Kidney glomerular epithelial cell (primary cell): ENCODE measurements around the gene ADIPOR1.

Experiments
- DNase-seq: peaks from one replicate; lab custom pipeline; 2025; lab: John Stamatoyannopoulos, UW

ADIPOR1 gene

DNA sequence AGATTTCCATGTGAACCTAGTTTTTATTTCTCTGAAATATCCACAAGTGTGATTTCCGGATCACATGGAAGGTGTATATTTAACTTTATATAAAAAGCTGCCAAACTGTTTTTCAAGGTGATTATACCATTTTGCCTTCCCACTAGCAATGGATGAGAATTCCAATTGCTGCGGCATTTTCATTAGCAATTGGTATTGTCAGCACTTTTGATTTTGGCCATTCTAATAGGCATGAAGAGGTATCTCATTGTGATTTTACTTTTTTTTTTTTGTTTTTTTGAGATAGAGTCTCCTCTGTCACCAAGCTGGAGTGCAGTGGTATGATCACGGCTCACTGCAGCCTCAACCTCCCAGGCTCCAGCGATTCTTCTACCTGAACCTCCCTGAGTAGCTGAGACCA lies 13.9 kb upstream of the ADIPOR1 start:
- no peak for DNase-seq

DNA sequence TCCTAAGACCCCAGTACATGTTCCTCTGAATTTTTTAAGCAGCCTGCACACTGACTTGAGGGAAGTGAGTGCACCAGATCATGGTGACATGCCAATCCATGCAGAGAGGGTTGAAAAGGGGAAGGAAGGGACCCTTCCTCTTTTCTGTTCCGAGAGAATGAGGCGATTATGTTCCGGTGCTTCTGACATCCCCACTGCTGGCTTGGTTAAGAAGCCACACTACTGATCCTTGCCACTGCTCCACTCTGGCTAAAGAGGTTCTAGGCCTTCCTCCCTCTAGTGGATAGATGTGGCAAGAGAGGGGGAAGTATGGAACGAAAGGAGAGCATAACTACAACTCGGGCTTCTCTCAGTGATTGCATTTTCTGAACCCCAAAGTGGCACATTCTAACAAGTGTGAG lies 10.8 kb upstream of the ADIPOR1 start:
- peak; percentile 58 for DNase-seq

DNA sequence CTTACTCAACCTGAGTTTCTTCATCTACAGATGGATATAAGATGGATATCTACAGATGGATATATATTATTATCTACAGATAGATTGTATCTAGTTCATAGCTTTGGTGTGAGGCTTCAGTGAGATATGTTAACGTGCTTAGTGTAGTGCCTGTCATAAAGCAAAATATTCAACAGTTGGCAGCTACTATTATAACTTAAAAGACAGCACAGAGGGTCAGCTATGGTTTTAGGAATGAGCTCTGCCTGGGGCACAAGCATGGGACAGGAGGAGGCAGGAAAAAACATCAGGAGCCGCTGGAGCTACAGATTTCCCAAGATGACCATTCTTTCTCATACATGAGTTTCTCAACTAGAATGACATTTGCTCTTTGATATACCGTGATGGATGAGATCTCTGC lies 10.2 kb upstream of the ADIPOR1 start:
- DNase-seq = no peak

DNA sequence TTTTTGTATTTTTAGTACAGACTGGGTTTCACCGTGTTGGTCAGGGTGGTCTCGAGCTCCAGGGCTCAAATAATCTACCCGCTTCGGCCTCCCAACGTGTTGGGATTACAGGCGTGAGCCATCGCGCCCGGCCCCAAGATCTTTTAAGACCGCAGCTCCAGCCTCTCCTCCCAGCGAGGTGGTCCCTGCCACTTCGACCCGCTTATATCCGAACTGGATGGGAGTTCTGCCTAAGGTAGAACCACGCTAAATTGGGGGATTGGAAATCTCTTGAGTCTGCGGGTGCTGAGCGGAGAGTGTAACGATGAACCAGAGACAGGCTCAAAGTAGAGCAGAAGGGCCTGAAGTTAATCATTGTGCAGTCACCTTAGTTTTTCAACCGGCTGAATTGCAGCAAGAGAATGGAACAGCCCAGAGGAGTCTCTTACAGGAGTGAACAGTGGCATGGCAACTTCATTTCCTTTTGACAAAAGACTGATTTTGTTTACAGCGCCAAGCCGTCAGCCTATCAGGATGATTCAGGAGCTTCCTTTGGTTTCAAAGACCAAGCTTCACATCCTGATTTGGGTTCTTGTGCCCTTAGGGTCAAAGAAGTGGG lies 9.7 kb upstream of the ADIPOR1 start:
- DNase-seq = no peak

DNA sequence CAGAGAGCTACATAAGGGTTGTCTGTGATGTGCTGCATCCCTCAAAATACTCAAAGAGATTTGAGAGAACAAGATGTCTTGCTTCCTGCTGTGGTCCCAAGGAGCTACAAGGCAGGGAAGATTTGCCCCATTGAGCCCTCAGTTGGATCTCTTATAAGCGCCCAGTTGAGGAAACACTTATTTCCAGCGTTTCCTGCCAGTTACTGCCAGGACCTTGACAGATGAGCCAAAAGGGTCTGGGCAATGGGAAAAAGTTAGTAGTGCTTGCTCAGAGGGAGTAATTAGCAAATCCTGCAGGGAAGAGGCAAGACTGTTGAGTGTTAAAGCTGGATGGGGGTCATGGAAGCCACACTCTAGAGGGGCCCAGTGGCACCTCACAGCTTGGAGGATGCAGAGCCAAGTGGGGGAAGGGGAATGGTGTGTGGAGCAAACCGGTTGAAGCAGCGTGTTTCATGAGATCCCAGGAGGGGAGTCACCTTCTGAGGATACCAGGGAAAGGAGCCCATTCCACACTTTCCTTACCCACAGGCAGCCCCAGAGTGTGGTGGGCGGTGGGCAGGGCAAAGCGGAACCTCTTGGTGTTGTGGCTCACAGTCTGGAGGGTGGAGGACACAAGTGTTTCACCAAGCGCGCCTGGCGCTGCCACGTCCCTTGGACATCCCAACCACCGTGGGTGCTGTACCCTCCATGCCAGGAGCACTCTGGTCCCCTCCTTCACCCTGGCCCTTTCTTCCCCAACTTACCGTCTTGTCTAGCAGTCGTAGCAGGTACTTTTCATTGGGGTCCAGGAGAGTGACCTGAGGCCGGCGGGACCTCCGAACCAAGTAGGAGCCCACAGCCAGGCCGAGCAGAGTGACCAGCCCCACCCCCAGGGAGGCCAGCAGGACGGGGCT lies 8.1 kb upstream of the ADIPOR1 start:
- DNase-seq = no peak

DNA sequence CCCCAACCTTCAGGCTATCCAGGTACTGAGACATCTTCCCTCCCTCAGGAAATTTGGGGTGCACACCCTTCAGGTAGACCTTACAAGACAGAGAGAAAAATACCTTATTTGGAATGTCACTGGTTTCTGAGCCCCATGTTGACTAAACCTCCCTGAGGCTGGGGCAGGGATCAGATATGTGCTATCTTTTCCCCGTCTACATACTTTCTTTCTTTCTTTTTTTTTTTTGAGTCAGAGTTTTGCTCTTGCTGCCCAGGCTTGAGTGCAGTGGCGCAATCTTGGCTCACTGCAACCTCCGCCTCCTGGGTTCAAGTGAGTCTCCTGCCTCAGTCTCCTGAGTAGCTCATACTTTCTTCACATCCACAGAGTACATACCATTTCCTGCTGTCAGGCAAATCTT lies 7.3 kb upstream of the ADIPOR1 start:
- DNase-seq = no peak

DNA sequence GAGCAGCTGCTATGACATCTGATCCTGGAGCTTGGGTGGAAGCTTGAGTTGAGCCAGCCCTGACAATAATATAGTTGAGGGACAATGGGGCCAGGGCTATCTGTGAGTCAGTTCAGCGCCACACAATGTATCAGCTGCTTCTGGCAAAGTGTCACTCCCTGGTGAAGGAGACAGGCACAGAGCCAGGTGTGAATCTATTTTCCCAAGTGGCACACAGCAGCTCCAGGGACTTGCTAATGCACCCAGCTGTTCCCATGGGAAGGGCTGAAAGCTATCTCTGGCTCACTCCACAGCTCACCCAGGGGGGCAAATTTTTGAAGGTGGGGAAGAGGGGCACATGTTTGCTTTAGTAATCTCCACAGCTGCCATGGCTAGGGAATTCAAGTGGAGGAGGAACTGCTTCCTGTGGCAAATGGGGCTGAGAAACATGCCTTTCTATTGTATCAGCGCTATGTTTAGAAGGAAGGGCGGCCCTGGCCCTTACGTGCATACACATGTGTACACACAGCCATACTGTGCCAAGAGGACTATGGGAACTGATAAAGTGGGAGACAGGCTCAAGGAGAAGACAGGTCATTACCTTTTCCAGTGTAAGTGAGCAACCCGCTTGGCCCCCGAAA lies 6.8 kb upstream of the ADIPOR1 start:
- DNase-seq = no peak

DNA sequence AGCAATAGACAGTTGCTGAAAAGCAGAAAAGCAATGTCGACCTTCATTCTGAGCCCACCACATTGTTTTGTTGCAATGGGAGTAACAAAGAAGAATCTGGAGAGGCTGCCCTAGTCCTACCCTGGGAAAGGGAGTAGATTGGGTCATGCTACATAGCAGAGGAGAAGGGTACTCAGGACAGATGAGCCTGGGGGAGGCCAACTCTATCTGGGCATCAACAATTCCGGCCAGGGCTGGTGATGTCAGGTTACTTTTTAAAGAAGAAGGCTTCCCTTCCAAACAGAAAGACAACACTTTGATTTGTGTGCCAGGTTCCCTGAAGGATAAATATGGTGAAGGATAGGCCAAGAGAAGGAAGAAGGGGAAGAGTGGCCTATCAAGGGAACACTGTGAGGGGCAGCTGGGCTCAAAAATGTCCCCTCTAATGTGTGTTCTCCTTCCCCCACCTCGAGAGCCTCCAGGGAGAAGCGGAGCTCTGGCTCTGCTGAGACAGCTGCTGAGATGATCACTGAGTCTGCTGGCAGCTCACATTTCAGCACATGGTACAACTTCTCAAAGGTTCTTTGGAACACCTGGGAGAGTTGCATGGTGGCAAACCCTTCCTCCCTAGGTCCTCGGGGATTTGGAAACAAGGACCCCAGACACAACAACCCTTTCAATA lies 3.2 kb upstream of the ADIPOR1 start:
- DNase-seq = no peak

DNA sequence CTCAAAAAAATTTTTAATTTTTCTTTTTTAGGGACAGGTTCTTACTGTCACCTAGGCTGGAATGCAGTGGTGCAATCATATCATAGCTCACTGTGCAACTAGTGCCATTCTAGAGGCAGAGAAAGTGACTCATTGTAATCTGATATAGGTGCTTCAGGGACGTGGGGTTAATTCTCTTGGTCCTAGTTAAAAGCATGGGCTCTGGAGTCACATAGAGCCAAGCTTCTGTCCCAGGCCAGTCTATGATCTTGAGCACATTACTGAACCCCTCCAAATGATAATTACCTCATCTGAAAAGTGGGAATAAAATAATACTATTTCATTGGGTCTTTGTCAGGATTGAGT lies 1.1 kb upstream of the ADIPOR1 start:
- DNase-seq = peak; percentile 39

DNA sequence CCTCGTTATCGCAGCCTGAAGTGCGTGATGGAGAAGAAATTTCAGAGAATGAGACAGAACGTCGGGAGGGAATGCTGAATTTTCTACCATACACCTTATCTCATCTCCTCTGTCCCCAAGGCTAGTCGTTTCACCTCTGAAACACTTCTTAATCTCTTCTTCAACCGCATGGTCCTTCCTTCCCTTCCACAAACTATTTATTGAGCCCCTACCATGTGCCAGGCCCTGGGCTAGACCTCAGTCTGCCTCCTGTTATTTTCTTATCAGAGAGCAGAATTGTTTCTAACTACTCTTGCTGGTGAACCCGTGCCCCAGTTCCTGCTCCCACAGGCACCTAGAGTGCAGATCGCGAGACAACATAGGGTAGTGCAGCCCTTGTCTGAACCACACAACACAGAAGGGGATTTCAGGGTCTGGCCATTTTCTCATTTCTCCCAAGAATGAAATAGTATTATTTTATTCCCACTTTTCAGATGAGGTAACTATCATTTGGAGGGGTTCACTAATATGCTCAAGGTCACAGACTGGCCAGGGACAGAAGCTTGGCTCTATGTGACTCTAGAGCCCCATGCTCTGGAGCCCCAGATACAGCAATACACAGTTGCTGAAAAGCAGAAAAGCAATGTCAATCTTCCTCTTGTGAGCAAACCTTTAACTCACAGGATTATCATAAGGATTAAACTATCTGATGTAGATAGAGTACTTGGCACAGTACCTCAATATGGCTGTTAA lies 598 bp upstream of the ADIPOR1 start:
- DNase-seq = no peak

DNA sequence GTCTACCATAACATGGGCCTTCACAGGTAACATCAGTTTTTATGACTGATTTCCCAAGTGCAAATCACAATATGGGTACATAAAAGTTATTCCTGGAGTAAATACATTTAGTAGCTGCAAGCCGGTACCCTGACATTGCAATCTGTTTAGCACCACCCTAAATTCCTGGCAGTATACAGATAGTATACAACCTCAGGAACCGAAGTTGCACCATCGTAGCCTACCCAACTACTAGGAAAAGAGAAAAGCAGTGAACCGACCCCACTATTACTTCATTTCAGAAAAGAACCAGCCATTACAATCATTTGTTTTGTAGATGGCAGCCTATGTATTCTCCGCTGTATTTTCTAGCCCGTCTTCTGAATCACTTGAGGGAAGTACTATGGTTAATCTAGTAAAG lies 1.1 kb downstream of the ADIPOR1 start:
- no peak for DNase-seq

DNA sequence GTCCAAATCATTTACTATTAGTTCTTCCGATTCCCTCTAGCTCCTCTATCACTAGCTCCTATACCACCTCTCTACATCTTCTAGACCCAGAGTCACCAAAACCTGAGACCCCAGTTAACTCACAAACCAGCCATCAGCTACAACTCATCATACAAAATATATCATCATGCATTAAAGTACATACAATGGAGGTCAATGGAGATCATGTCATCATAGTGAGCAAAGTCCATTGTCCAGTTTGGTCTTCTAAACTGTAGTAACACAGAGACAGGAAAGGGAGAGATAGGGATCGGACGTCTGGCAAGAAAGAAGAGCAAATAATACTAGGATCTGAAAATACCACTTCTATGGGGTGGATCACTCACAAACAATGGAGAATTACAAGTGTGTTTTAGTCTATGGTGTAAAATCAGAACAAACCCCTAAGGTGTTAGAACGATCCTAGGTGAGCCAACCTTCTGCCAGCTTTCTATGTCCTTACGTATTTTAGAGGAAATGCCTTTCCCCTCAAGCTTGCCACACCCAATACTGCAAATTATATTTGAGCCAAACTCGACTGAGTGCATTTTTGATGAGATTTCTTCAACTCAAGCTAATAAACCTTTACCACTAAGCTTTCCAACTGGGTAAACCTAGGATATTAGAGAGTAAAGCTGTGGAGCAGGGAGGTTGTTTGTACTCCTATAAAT lies 3.9 kb downstream of the ADIPOR1 start:
- DNase-seq = no peak

DNA sequence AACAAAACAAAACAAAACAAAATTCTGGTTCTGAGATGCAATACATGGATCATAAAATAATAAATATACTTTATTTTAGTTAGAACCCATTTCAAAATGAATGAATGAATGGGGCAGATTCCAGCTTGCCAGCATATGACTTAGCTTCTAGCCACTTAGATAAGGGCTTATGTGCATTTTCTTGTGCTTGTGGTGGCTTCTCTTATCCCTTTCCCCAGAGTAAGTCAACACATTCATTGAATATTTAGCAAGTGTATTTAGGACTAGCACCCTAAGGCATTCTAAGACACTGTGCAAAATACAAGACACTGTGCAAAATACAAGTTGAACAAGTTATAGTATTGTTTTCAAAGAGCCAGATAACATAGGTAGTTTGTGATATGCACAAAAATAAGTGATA lies 4.7 kb downstream of the ADIPOR1 start:
- DNase-seq = no peak

DNA sequence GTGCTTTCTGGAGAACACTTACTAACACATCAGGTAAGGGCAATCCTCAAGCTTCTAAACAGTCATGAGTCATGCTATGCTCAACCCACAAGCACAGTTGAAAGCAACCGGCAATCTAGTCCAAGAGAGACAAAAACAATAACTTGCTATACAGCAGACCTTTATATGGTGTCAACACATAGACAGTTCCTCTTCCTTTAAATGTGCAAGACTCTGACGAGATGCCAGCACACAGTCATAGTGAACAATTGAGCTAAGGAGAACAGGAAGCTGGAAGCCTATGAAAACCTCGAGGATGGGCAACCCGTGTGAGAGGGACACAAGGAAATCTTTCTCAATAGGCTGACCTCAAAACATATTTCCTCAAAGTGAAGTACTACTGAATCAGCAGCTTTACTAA lies 5.3 kb downstream of the ADIPOR1 start:
- no peak for DNase-seq

DNA sequence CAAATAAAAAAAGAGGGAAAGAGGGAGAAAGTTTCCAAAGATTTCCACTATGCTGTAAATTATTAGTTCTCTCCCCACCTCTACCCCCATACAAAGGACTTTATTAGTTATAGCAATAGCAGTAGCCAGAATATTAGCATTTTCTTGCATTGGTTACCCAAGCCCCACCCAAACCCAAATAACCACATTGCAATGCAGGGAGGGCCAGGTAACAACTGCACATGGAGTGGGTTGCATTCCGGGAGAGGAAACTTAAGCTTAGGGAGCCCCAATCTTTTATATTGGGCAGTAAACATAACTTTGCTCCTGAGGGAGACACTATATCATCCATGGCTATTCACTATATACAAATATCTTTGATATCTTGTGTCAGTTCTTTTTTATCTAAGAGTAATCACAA lies 6.0 kb downstream of the ADIPOR1 start:
- no peak for DNase-seq

DNA sequence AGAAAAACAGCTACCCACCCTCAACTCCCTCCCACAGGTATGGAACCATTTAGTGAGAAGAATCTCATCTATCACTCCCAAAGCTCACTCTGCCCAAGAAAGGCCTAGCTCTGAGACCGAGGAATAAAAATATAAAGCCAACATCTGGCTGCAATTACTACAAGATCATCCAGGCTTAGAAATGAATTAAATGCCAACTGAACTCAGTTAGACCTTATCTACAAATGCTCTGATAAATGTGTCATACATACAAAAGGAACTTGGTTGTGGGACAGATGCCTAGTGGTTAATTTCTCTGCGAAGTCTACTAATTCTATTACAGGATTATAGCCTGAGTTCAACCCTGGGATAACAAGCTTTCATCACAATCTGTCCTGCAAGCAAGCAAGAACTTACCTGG lies 6.7 kb downstream of the ADIPOR1 start:
- no peak for DNase-seq

DNA sequence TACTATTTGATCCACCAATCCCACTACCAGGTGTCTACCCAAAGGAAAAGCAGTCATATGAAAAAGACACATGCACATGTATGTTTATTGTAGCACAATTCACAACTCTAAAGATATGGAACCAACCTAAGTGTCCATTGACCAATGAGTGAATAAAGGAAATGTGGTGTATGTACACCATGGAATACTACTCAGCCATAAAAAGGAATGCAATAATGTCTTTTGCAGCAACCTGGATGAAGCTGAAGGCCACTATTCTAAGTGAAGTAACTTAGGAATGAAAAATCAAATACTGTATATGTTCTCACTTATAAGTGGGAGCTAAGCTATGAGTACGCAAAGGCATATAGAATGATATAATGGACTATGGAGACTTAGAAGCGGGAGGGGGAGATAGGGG lies 12.6 kb downstream of the ADIPOR1 start:
- no peak for DNase-seq

DNA sequence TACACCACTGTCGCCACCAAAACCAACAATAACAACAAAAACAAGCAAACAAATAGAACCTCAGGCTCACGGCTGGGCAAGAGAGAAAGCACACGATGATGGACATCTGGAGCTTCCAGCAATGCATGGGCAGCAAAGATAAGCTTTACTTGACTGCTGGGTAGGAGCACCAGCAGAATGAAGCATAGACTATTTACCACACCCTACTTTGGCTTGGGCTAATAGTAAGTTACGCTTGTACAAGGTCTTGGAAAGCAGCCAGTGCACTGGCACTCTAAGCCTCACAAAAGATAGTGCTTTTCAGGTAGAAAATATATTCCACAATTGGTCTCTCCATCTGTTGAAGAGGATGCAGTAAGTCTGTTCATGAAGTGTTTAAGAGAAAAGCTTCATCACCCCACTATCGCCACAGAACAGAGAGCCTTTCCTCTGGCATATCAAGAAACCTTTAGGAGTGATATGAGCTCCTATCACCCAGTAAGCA lies 13.6 kb downstream of the ADIPOR1 start:
- DNase-seq = no peak

DNA sequence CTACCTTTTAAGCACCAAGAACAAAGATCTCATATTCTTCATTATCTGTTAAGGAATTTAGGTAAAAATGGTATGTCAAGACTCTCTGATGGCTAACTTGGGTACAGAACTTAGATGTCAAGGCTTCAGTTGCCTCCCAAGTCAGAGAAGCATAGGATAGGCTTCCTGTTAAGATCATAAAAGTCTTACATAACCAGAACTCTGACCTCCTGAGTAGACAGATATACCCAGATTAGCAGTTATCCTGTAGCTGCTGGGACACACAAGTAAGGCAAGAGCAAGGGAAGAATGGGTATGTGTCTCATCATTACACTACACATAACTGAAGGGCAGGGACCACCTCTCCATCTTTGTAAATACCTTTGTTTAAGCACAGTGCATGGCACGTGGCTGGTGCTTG lies 15.7 kb downstream of the ADIPOR1 start:
- no peak for DNase-seq

DNA sequence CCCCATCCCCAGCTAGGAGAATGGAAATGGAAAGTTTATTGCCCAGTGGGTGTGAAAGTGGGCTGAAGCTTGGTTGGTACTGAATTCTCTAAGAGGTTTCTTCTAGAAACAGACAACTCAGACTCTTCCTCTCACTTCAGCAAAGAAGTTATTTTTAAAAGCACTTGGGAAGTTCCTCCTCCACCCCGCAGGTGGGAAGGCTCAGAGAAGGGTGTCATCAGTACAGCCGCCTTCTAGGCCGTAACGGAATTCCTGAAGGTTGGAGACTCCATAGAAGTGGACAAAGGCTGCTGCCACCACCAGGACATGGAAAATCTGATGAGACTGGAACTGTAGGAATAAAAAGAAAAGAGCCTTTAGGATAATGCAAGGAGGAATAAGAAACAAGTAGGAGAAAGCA lies 16.7 kb downstream of the ADIPOR1 start:
- no peak for DNase-seq

DNA sequence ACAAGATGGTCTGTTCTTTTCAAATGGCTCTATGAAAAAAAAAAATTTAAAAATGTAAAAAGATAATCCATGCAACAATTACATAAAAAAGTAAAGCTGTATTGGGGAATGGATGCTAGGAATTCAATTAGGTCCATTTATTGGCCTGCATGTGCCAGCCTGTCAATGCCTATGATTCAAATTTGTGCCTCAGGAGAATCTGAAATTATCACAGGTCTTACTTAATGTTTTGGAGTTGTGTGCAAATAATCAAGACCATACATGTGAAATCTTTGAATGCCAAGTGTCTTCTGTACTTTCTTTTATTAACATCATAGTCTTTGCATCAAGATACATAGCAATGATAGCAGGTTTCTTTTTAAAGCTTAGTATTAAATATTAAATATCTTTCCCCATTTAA lies 17.6 kb downstream of the ADIPOR1 start:
- no peak for DNase-seq
